ENCODE measurements around the gene ANKRD34A.

DNA sequence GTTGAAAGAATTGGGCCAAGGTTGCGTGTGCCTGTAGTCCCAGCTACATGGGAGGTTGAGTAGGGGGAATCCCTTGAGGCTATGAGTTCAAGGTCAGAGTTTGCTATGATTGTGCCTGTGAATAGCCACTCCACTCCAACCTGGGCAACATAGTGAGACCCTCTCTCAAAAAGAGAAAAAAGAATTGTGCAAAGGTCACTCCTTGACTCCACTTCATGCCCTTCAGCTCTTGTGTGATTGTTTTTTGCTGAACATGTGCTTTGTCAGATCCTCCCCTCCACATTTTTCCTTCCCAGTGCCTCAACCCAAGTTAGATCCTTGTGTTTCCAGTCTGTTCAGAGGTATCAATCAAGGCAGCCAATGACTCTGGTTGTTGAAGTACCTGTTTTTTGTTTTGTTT lies 23.6 kb upstream of the ANKRD34A start:
- TF ChIP-seq RAD21 (IDR thresholded peaks at IDR 0.05) (no peak), MAX (IDR thresholded peaks at IDR 0.05) (no peak), FOXA1 (IDR thresholded peaks at IDR 0.05) (no peak), GABPA (IDR thresholded peaks at IDR 0.05 in 1 of 2, conservative IDR thresholded peaks at IDR 0.05 in 1 of 2) (no peak), SP1 (IDR thresholded peaks at IDR 0.05) (no peak), TAF1 (conservative IDR thresholded peaks at IDR 0.05) (no peak)
- TF ChIP-seq, protein P1, sequence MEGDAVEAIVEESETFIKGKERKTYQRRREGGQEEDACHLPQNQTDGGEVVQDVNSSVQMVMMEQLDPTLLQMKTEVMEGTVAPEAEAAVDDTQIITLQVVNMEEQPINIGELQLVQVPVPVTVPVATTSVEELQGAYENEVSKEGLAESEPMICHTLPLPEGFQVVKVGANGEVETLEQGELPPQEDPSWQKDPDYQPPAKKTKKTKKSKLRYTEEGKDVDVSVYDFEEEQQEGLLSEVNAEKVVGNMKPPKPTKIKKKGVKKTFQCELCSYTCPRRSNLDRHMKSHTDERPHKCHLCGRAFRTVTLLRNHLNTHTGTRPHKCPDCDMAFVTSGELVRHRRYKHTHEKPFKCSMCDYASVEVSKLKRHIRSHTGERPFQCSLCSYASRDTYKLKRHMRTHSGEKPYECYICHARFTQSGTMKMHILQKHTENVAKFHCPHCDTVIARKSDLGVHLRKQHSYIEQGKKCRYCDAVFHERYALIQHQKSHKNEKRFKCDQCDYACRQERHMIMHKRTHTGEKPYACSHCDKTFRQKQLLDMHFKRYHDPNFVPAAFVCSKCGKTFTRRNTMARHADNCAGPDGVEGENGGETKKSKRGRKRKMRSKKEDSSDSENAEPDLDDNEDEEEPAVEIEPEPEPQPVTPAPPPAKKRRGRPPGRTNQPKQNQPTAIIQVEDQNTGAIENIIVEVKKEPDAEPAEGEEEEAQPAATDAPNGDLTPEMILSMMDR (IDR thresholded peaks at IDR 0.05; ENCODE audit: low read depth, low read length, missing input control), result no peak

Measured in liver (tissue), 3 donors.